Activated CD4-positive, alpha-beta T cell treated with anti-CD3 and anti-CD28 coated beads, Interleukin-2, Interleukin-6, amounts not matched to agents 100 ng/mL and 50 ng/mL, durations not matched to agents 16 hours and 8 hours (primary cell): ENCODE data around the gene SMG7.
"Not testable (repeated sequence)": the region's sequence is repeated elsewhere in the genome, so short reads cannot be mapped to it uniquely, and the experiment has no call there.

Experiments used
- DNase-seq: peaks from one replicate; pipeline ENCODE4 v3.0.0-alpha.2; 2020

Gene SMG7

DNA sequence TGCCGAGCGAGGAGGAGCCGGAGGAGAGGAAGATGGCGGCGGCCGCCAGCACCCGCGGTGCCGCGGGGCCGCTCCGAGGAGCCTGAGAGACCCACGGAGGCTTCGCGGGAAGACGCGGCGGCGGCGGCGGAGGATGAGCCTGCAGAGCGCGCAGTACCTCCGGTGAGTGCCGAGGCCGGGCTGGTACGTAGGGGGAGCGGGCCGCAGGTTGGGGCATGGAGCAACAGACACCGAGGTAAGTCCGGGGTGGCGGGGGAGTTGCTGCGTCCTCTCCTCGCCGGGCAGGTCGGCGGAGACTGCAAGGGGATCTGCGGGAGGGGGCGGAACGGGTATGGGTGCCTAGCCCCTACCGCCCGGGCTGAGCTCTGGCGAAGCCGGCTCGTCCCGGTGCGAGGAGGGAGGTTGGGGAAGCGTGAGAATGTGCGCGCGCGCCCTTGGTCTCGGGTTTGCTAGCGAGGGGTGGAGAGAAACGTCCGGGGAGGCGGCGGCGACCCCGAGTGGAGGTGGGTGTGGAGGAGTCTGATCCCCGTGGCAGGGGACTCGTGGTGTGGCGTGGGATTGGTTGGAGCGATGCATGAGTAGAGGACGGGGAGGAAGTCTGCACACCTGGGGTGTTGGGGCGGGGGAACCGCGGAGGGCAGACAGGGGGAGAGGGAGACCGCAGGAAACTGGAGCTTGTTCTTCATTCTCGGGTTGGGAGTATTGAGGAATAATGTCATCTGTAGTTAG lies at the start of gene SMG7:
Gene SMG7 (plus strand): TSS at position 12 of the 729 bp plus-strand sequence. CDS start 122 bp downstream, at position 134.
- peak; percentile 56 for DNase-seq

DNA sequence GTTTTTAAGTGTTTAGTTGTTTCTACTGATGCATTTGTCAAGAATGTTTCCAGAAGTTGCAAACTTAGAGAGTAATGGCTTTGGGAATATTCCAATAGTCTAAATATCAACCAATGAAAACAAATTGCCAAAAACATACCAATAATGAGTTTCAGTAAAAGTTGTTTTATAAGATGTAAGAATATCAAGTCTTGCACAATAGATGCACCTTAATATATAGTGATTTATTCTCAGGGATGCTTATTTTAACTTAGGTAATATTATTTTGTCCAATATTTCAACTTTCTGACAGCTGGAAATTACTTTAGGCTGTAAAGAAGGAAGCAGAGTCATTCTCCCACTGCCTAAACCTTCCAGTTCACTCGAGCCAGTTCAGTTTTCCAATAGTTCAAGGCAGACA lies 48.8 kb upstream of the SMG7 start:
- DNase-seq: no peak

- DNase-seq: no peak
These were observed 47.6 kb upstream of the SMG7 start for GRCh38 chr1:183424691-183425090.

GRCh38 chr1:183427591-183427990 lies 44.7 kb upstream of the SMG7 start:
- not testable (repeated sequence) for DNase-seq

DNA sequence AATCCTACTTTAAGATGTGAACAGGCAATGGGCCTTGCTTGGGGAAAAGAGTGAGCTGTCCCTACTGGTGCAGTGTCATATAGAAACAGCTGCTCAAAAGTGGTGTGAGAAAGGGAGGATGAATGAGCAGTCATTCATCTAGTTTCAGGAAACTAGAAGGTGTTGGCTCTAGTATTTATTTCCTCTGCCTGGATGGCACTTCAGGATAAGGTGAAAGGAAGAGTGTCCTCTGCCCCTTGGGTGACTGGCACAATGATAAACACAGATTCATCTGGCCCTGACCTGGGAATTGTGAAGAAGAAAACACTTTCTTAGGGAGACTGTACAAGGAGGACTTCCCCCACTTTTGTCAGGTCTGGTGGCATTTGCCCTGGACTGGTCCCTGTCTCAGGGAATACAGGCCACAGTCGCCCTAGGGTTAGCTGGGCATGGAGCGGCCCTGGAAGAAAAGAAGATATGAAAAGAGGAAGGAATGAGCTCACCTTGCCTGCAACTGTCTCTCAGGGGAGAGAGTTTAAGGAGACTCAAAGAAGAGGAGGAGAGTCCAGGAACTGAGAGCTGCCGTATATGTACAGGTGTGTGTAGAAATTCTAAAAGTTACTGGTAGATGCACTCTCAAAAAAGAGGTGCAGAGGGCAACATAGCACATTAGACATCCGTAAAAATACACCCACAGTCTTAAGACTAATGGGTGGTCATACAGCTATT lies 40.3 kb upstream of the SMG7 start:
- DNase-seq: peak; percentile 3

GRCh38 chr1:183432548-183432875 lies 39.8 kb upstream of the SMG7 start:
- no peak for DNase-seq

DNA sequence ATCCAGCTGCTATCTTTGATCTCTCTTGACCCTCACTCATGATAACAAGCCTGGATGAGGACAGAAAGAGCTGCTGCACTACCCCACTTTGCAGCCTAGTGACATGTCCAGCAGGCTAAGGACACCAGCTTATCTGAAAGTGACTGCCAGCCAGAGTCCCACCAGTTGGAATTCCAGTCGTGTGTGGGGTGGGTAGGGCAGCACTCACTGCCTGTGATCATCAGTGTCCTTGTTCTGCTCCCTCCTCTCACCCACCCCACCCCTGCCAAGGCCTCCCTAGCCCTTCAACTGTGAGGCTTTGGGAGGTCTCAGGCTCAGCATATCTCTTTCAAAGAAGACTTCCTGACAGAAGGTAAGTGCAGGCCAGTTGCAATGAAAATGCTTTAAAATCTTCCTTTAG lies 38.6 kb upstream of the SMG7 start:
- DNase-seq: no peak

- DNase-seq: no peak
These were observed 36.8 kb upstream of the SMG7 start for GRCh38 chr1:183435497-183435896.

DNA sequence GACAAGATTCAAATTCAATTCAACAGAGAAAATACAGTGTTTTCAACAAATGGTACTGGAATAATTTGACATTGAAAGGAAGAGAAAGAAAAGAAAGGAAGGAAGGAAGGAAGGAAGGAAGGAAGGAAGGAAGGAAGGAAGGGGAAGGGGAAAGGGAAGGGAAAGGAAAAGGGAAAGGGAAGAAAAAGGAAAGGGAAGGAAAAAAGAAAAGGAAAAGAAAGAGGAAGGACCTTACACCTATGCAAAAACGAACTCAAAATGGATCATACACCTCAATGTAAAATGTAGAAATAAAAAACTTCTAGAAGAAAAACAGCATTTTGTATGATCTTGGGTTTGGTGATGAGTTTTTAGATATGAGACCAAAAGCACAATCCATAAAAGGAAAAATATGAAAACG lies 34.2 kb upstream of the SMG7 start:
- DNase-seq: no peak

- no peak for DNase-seq
These were observed 29.3 kb upstream of the SMG7 start for GRCh38 chr1:183443011-183443410.

- DNase-seq: no peak
These were observed 28.8 kb upstream of the SMG7 start for GRCh38 chr1:183443466-183443865.

GRCh38 chr1:183444243-183444642 lies 28.1 kb upstream of the SMG7 start:
- no peak for DNase-seq

GRCh38 chr1:183449223-183449770 lies 23.0 kb upstream of the SMG7 start:
- DNase-seq: no peak

DNA sequence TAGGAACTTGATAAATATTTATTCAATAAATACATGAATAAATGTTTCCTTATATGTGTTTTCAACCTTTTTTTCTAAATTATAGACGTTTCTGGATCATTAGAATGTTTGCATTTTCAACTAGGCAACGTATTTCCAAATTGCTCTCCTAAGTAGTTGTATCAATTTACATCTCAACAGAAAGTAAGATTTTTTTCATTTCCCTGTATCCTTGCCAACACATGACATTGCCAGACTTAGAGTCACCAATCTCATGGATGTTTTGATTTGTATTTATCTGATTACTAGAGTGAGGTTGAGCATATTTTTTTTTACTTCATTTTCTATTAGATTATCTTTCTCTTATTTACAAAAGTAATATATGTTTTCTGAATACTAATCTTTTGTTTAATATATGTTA lies 22.2 kb upstream of the SMG7 start:
- DNase-seq: no peak

DNA sequence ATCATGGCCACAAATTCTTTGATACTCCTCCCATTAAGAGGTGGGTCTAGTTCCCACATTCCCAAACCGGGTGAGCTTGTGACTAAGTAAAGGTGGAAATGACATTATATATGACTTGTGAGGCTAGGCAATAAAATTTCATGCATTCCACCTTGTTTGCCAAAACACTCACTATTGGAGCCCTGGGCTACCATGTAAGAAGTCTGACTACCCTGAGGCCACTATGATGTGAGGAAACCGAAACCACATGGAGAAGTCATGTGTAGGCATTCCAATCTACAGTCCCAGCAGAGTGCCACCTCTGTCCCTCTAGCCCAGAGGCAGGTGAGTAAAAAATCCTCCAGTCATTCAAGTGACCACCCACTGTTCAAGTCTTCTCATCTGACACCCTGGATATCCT lies 17.9 kb upstream of the SMG7 start:
- DNase-seq: no peak

DNA sequence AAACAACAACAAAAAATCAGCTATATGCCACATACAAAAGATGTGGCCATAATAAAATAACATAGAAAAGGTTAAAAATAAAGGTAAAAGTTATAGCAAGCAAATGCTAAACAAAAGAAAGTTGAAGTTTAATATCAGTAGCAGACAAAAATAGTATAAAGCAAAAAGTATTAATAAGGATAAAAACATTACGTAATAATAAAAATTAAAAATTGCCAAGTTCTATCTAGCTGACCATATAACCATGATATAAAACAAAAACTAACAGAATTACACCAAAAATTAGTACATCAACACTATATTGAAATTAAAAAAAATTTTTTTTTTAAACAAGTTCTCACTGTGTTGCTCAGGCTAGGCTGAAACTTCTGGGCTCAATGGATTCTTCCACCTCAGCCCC lies 15.5 kb upstream of the SMG7 start:
- no peak for DNase-seq

GRCh38 chr1:183457449-183457848 lies 14.8 kb upstream of the SMG7 start:
- no peak for DNase-seq

DNA sequence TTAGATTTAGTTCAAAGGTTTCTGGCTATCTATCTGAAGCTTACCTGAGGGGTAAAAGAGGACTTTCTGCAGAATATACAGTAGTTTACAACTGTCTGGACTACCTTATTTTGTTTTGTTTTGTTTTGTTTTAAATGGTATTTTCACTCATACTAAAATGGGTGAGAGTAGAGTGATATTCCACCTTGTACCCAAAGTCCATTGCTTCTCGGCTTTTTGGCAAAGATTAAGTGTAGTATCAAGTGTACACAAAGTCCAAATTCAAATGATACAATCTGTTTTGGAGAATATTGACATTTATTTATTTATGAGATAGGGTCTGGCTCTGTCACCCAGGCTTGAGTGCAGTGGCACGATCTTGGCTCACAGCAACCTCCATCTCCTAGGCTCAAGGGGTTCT lies 11.7 kb upstream of the SMG7 start:
- no peak for DNase-seq

- DNase-seq: no peak
These were observed 10.9 kb upstream of the SMG7 start for GRCh38 chr1:183461350-183461749.

GRCh38 chr1:183463566-183463965 lies 8.7 kb upstream of the SMG7 start:
- DNase-seq: no peak

DNA sequence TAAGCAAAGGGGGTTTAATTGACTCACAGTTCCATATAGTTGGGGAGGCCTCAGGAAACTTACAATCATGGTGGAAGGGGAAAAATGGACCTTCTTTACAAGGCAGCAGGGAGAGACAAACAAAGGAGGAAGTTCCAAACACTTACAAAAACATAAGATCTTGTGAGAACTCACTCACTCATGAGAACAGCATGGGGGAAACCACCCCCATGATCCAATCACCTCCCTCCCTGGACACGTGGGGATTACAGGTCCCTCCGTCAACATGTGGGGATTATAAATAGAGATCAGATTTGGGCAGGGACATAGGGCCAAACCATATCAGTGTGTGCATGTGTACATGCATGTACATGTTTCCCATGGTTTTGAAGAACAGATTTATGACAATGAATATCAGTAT lies 5.5 kb upstream of the SMG7 start:
- DNase-seq: no peak

DNA sequence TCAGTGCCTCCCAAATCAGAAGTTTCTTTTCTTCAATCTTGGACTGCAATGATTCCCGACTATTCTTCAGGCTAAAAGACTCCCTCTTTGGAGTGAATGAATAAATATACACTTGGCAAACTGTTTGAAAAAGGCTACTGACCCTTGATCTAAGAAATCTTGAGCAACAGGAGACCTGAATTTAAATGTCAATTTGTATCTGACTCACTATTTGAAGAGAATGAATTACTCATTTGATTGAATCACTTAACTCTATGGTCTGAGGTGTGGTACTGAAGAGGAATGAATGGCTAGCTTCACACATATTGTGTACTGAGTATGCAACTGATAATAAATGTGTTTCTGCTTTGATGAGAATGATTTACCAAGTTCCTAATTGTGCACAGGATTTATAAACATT lies 4.6 kb upstream of the SMG7 start:
- DNase-seq: no peak

GRCh38 chr1:183470147-183470960 lies 1.9 kb upstream of the SMG7 start:
- peak; percentile 92 for DNase-seq
